ENCODE results near the gene ARID5A. TPM values are rescaled to one million over a fixed set of nuclear protein-coding genes. Genes with fewer than 3 reads are reported as not detected.

ARID5A gene
- polyA plus RNA-seq, 1 donor from 2014 or later = not detected

DNA sequence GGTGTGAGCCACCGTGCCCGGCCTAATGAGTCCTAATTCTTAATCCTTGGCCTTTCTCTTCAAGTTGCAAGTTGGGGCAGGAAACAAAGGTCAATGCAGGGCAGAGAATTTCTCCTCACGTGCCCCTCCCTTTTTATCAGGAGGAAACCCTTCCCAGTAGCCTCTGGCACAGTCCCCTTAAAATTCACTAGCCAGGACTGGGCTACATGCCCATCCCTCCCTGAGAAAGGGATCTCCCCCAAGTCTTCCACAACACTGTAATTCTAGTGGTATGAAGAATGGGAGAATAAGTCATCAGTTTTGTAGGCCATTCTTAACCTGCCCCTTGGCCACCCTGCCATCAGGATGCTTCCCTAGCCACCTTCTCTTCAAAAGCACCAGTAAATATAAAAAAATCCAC, 42.2 kb downstream of the ARID5A start:
- Histone ChIP-seq H3K4me2 (ENCODE audit: low read length) (no peak overlapping the region), H3F3A (ENCODE audit: insufficient read depth, low read length, poor library complexity, severe bottlenecking) (no peaks in the 10 kb centered on the region), H4K20me1 (ENCODE audit: insufficient read depth) (no peaks in the 10 kb centered on the region), H3K9me2 (ENCODE audit: insufficient read depth, low read length) (no peaks in the 10 kb centered on the region), H3K27me3 (ENCODE audit: insufficient read depth, low read depth, low read length) (no peaks in the 10 kb centered on the region), H3K79me2 (replicated peaks; ENCODE audit: insufficient read depth, low read length) (no peaks in the 10 kb centered on the region), H3K9ac (ENCODE audit: low read length) (no peak overlapping the region), H3K9me3 (ENCODE audit: low read length) (no peaks in the 10 kb centered on the region), H3K36me3 (ENCODE audit: insufficient read depth, low read length) (no peaks in the 10 kb centered on the region), H3K4me3 (ENCODE audit: low read length) (no peak overlapping the region), H3K27ac (ENCODE audit: low read length) (no peak overlapping the region), H2AFZ (ENCODE audit: low read depth, low read length) (no peak overlapping the region)
- TF ChIP-seq TAF1 (IDR thresholded peaks at IDR 0.05; ENCODE audit: low read depth) = no peak
- TF ChIP-seq POLR2AphosphoS5 (IDR thresholded peaks at IDR 0.05) = no peak
- TF ChIP-seq, protein P1, sequence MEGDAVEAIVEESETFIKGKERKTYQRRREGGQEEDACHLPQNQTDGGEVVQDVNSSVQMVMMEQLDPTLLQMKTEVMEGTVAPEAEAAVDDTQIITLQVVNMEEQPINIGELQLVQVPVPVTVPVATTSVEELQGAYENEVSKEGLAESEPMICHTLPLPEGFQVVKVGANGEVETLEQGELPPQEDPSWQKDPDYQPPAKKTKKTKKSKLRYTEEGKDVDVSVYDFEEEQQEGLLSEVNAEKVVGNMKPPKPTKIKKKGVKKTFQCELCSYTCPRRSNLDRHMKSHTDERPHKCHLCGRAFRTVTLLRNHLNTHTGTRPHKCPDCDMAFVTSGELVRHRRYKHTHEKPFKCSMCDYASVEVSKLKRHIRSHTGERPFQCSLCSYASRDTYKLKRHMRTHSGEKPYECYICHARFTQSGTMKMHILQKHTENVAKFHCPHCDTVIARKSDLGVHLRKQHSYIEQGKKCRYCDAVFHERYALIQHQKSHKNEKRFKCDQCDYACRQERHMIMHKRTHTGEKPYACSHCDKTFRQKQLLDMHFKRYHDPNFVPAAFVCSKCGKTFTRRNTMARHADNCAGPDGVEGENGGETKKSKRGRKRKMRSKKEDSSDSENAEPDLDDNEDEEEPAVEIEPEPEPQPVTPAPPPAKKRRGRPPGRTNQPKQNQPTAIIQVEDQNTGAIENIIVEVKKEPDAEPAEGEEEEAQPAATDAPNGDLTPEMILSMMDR (IDR thresholded peaks at IDR 0.05; ENCODE audit: poor library complexity, severe bottlenecking) = no peak
- TF ChIP-seq EP300 (conservative IDR thresholded peaks at IDR 0.05; ENCODE audit: poor library complexity, severe bottlenecking) = no peak
- TF ChIP-seq, protein P2, sequence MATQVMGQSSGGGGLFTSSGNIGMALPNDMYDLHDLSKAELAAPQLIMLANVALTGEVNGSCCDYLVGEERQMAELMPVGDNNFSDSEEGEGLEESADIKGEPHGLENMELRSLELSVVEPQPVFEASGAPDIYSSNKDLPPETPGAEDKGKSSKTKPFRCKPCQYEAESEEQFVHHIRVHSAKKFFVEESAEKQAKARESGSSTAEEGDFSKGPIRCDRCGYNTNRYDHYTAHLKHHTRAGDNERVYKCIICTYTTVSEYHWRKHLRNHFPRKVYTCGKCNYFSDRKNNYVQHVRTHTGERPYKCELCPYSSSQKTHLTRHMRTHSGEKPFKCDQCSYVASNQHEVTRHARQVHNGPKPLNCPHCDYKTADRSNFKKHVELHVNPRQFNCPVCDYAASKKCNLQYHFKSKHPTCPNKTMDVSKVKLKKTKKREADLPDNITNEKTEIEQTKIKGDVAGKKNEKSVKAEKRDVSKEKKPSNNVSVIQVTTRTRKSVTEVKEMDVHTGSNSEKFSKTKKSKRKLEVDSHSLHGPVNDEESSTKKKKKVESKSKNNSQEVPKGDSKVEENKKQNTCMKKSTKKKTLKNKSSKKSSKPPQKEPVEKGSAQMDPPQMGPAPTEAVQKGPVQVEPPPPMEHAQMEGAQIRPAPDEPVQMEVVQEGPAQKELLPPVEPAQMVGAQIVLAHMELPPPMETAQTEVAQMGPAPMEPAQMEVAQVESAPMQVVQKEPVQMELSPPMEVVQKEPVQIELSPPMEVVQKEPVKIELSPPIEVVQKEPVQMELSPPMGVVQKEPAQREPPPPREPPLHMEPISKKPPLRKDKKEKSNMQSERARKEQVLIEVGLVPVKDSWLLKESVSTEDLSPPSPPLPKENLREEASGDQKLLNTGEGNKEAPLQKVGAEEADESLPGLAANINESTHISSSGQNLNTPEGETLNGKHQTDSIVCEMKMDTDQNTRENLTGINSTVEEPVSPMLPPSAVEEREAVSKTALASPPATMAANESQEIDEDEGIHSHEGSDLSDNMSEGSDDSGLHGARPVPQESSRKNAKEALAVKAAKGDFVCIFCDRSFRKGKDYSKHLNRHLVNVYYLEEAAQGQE (IDR thresholded peaks at IDR 0.05; ENCODE audit: borderline replicate concordance) = no peak
- TF ChIP-seq RAD21 (conservative IDR thresholded peaks at IDR 0.05) = no peak
- TF ChIP-seq EZH2 (IDR thresholded peaks at IDR 0.05; ENCODE audit: borderline replicate concordance, insufficient read depth, low read length, poor library complexity, severe bottlenecking) = no peak
- TF ChIP-seq SMC3 (conservative IDR thresholded peaks at IDR 0.05; ENCODE audit: poor library complexity) = no peak
- no peak for TF ChIP-seq MXI1 (conservative IDR thresholded peaks at IDR 0.05; ENCODE audit: poor library complexity, severe bottlenecking)

DNA sequence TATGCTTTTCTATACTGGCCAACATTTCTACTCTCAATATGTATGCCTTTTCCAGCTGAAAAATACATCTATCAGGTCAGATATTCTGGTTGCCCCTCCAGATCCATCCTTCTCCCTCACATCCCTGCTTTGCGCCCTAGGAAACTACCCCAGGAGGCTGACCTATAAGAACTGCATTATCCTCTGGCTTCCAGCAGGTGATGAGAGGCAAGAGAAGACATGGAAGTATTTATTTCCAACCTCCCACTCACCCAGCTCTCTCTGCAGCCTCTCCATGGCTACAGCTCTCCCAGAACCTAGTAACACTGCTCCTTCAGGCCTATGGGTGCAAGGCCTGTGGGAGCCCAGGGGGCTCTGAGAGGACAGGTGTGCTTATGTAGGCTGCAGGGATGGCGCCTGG, 42.9 kb downstream of the ARID5A start:
- Histone ChIP-seq H3K4me2 (ENCODE audit: low read length) (no peak overlapping the region), H3K9ac (ENCODE audit: low read length) (no peak overlapping the region), H3K9me2 (ENCODE audit: insufficient read depth, low read length) (no peaks in the 10 kb centered on the region), H3K36me3 (ENCODE audit: insufficient read depth, low read length) (no peaks in the 10 kb centered on the region), H3F3A (ENCODE audit: insufficient read depth, low read length, poor library complexity, severe bottlenecking) (no peaks in the 10 kb centered on the region), H3K27ac (ENCODE audit: low read length) (no peak overlapping the region), H3K27me3 (ENCODE audit: insufficient read depth, low read depth, low read length) (no peaks in the 10 kb centered on the region), H2AFZ (ENCODE audit: low read depth, low read length) (no peak overlapping the region), H3K4me3 (ENCODE audit: low read length) (no peak overlapping the region), H3K79me2 (replicated peaks; ENCODE audit: insufficient read depth, low read length) (no peaks in the 10 kb centered on the region), H3K9me3 (ENCODE audit: low read length) (no peaks in the 10 kb centered on the region), H4K20me1 (ENCODE audit: insufficient read depth) (no peaks in the 10 kb centered on the region)
- TF ChIP-seq TAF1 (IDR thresholded peaks at IDR 0.05; ENCODE audit: low read depth) = no peak
- TF ChIP-seq, protein P2 (IDR thresholded peaks at IDR 0.05; ENCODE audit: borderline replicate concordance) = no peak
- no peak for TF ChIP-seq SMC3 (conservative IDR thresholded peaks at IDR 0.05; ENCODE audit: poor library complexity)
- TF ChIP-seq MXI1 (conservative IDR thresholded peaks at IDR 0.05; ENCODE audit: poor library complexity, severe bottlenecking) = no peak
- TF ChIP-seq EZH2 (IDR thresholded peaks at IDR 0.05; ENCODE audit: borderline replicate concordance, insufficient read depth, low read length, poor library complexity, severe bottlenecking) = no peak
- TF ChIP-seq, protein P1 (IDR thresholded peaks at IDR 0.05; ENCODE audit: poor library complexity, severe bottlenecking) = no peak
- TF ChIP-seq EP300 (conservative IDR thresholded peaks at IDR 0.05; ENCODE audit: poor library complexity, severe bottlenecking) = no peak
- TF ChIP-seq RAD21 (conservative IDR thresholded peaks at IDR 0.05) = no peak
